Measurements from ENCODE around the gene NUTM2B. TPM values are rescaled to one million over a fixed set of nuclear protein-coding genes. Genes with fewer than 3 reads are reported as not detected.
A peak's percentile ranks its signal among the peaks of the same experiment; 100 is the strongest.
"Not testable (repeated sequence)": the region's sequence is repeated elsewhere in the genome, so short reads cannot be mapped to it uniquely, and the experiment has no call there.

Gene NUTM2B
- total RNA-seq, 1 experiment from 2014 or later = 0.83 TPM

DNA sequence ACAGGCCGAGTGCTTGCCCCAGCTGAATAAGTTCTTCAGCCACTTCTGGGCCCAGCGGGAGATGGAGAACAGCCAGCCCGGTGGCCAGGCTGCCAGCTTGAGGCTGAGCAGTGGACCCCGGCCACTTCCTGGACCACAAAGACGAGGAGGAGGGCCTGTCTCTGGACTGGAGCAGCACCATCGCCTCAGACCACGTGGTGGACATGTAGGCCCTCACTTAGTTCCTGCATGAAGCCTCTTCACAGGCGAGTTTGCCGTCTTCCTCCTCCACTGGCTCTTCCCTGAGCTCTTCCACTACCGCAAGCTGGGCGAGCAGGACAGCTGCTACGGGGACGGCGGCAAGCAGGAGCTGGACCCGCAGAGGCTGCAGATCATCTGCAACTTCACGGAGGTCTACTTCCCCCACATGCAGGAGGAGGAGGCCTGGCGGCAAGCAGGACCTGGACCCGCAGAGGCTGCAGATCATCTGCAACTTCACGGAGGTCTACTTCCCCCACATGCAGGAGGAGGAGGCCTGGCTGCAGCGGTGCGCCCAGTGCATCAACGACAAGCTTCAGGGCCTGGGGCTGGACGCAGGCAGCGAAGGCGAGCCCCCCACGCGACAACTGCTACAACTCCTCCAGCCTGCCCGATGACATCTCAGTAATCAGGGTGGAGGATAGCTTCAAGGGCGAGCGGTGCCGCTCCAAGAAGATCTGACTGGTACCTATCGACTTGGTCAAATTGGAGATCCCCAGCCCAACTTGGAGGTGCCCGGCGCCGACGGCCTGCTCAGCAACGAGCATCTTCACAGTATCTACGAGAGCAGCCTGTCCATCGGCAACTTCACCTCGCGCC is 18.9 kb upstream of the NUTM2B start:
- H4K20me1 ChIP-seq (ENCODE audit: insufficient read depth); CTCF ChIA-PET; H3K36me3 ChIP-seq (ENCODE audit: low read depth); POLR2A ChIA-PET (ENCODE audit: unreplicated experiment); H3K9me3 ChIP-seq (ENCODE audit: insufficient read depth, low read depth); H3K27ac ChIP-seq; H3K4me2 ChIP-seq; H2AFZ ChIP-seq; H3K4me3 ChIP-seq; H3K9me2 ChIP-seq (ENCODE audit: insufficient read depth); DNase-seq; H3F3A ChIP-seq (ENCODE audit: insufficient read depth, low read depth); intact Hi-C loops (cut with micrococcal nuclease; ENCODE audit: unreplicated experiment); BruUV-seq (replicated peaks); H3K79me2 ChIP-seq (ENCODE audit: low read depth); H3K27me3 ChIP-seq (ENCODE audit: insufficient read depth, low read depth); H3K4me1 ChIP-seq (replicated peaks; ENCODE audit: insufficient read depth): not testable (repeated sequence)

DNA sequence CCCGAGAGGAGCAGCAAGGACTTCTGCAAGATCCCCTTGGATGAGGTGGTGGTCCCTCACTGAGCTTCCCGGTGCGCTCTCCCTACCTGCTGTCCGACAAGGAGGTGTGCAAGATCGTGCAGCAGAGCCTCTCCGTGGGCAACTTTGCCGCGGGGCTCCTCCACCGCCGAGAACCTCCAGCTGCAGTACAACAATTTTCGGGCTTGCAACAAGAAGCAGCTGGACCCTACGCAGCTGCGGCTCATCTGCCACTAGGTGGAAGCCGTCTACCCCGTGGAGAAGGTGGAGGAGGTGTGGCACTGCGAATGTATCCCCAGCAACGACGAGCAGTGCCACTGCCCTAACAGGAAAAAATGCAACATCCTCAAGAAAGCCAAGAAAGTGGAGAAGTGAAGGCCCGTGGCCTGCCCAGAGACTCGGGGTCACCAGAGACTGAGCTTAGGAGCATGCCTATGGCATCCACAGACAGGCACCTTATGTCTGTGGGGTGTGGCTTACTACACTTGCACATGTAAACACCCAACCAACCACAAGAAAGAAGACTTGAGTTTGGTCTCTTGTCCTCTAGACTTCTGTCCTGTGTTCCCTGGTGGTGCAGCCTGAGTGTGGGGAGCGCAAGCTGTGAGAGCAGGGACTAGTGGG is 17.9 kb upstream of the NUTM2B start:
- H3K79me2 ChIP-seq (ENCODE audit: low read depth); H3K27me3 ChIP-seq (ENCODE audit: insufficient read depth, low read depth); CTCF ChIA-PET; BruUV-seq (replicated peaks); H3K4me3 ChIP-seq; H3K4me2 ChIP-seq; H3K4me1 ChIP-seq (replicated peaks; ENCODE audit: insufficient read depth); H3K9me2 ChIP-seq (ENCODE audit: insufficient read depth); H3K27ac ChIP-seq; H3K36me3 ChIP-seq (ENCODE audit: low read depth); POLR2A ChIA-PET (ENCODE audit: unreplicated experiment); H2AFZ ChIP-seq; intact Hi-C loops (cut with micrococcal nuclease; ENCODE audit: unreplicated experiment); H4K20me1 ChIP-seq (ENCODE audit: insufficient read depth); H3F3A ChIP-seq (ENCODE audit: insufficient read depth, low read depth); H3K9me3 ChIP-seq (ENCODE audit: insufficient read depth, low read depth): not testable (repeated sequence)
- DNase-seq = peak; percentile 22 to 64

DNA sequence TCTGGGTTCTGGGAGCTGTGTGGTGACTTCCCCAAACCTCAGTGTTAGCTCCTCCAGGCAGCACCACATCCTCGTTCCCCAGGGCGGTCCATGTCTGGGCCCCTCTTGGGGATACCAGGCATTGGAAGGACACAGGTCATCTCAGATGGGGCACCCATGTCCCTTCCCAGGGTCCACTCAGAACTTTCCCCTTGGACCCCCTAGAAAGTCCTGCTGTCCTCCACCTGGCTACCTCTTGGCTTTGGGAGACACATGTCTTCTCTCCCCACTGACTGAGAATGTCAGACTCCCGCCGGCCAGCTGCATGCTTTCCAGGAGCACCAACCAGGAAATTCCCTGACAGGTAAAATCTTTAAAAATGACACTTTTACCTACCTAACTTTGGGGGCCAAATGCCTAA is 16.4 kb upstream of the NUTM2B start:
- H3K9me3 ChIP-seq (ENCODE audit: insufficient read depth, low read depth); H3K4me2 ChIP-seq; H2AFZ ChIP-seq; H3K9me2 ChIP-seq (ENCODE audit: insufficient read depth); H4K20me1 ChIP-seq (ENCODE audit: insufficient read depth); CTCF ChIA-PET; H3K36me3 ChIP-seq (ENCODE audit: low read depth); DNase-seq; H3K4me1 ChIP-seq (replicated peaks; ENCODE audit: insufficient read depth); intact Hi-C loops (cut with micrococcal nuclease; ENCODE audit: unreplicated experiment); H3K27ac ChIP-seq; H3K4me3 ChIP-seq; H3F3A ChIP-seq (ENCODE audit: insufficient read depth, low read depth); H3K79me2 ChIP-seq (ENCODE audit: low read depth); POLR2A ChIA-PET (ENCODE audit: unreplicated experiment); H3K27me3 ChIP-seq (ENCODE audit: insufficient read depth, low read depth); BruUV-seq (replicated peaks): not testable (repeated sequence)

DNA sequence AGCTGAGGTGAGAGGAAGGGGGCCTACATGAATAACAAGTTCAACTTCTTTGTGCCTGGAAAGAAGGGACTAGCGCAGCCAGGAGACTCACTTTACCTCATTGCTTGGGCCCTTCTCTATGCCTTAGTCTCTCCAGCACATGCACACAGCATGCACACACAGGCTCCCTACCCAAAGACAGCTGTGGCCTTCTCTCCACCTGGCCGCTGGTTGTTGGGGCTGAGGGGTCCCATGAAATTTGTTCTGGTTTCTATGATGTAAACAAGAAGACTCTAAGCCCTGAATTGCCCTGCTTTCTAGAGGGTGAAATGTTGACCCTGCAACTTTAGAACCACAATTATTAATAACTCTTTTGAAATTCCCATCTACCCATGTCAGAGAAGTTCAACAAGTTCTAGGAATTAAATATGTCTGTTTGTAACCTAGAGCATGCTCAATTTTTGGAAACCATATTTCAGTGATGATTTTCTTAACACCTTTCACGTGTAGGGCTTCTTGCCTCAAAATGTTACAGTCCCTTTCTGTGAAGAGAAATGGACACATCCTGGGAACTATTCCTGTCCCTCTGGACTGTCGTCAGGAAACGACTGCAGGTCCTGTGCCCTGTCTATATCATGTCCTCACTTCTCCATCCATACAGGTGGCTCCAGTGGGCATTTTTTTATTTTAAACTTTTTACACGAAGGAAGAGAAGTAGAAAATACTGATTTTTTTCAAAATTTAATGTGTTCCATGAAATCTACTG is 15.4 kb upstream of the NUTM2B start:
- intact Hi-C loops (cut with micrococcal nuclease; ENCODE audit: unreplicated experiment); BruUV-seq (replicated peaks); H3K36me3 ChIP-seq (ENCODE audit: low read depth); H3K9me2 ChIP-seq (ENCODE audit: insufficient read depth); H3K4me3 ChIP-seq; H3K4me1 ChIP-seq (replicated peaks; ENCODE audit: insufficient read depth); H2AFZ ChIP-seq; CTCF ChIA-PET; DNase-seq; H3K27ac ChIP-seq; H3K4me2 ChIP-seq; H3K27me3 ChIP-seq (ENCODE audit: insufficient read depth, low read depth); POLR2A ChIA-PET (ENCODE audit: unreplicated experiment); H3K9me3 ChIP-seq (ENCODE audit: insufficient read depth, low read depth); H3F3A ChIP-seq (ENCODE audit: insufficient read depth, low read depth); H4K20me1 ChIP-seq (ENCODE audit: insufficient read depth); H3K79me2 ChIP-seq (ENCODE audit: low read depth): not testable (repeated sequence)

DNA sequence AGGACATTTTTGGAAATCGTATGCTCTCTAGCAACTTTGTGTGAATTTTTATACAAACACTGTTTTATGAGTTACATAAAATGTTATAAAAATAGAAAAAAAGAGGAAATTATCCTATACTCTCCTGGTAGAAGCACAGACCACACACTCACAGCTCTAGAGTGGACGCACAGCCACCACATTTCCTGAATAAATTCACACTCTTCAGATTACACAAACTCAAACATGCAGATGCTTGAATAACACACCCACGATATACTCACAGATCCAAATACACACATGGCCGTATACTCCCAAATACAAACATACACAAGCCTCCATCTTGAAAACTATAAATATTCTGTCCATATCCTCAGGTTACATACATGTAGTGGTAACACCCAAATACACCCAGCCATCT is 14.2 kb upstream of the NUTM2B start:
- CTCF ChIA-PET; H3K9me2 ChIP-seq (ENCODE audit: insufficient read depth): not testable (repeated sequence)

DNA sequence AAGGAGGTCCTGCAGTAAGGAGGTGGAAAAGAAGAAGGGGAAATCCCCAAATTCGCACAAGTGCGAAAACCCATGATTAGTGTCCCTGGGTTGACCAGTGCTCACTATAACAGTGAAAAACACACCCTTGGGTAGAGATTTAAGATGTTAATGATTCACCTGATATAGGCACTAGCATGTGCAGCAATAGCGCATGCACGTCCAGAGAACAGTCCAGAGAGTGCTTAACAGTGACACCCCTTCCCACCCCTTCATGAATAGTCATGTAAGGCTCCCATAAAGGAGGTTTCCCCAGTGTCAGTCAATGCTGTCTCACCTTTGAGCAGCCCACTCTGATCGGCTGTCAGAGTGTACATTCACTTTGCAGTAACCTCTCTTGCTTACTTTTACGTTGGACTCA is 6.4 kb upstream of the NUTM2B start:
- H3K4me3 ChIP-seq; H3K79me2 ChIP-seq (ENCODE audit: low read depth); POLR2A ChIA-PET (ENCODE audit: unreplicated experiment); DNase-seq; H4K20me1 ChIP-seq (ENCODE audit: insufficient read depth); H3K4me1 ChIP-seq (replicated peaks; ENCODE audit: insufficient read depth); H3K9me2 ChIP-seq (ENCODE audit: insufficient read depth); H3K27me3 ChIP-seq (ENCODE audit: insufficient read depth, low read depth); H3F3A ChIP-seq (ENCODE audit: insufficient read depth, low read depth); H3K27ac ChIP-seq; CTCF ChIA-PET; intact Hi-C loops (cut with micrococcal nuclease; ENCODE audit: unreplicated experiment); H3K9me3 ChIP-seq (ENCODE audit: insufficient read depth, low read depth); BruUV-seq (replicated peaks); H3K36me3 ChIP-seq (ENCODE audit: low read depth); H3K4me2 ChIP-seq; H2AFZ ChIP-seq: not testable (repeated sequence)

More for the DNA sequence above, 14.2 kb upstream of the NUTM2B start:
- BruUV-seq (replicated peaks); H3K4me2 ChIP-seq; H3F3A ChIP-seq (ENCODE audit: insufficient read depth, low read depth); H3K79me2 ChIP-seq (ENCODE audit: low read depth); H4K20me1 ChIP-seq (ENCODE audit: insufficient read depth); H3K27ac ChIP-seq; H2AFZ ChIP-seq; H3K9me3 ChIP-seq (ENCODE audit: insufficient read depth, low read depth); intact Hi-C loops (cut with micrococcal nuclease; ENCODE audit: unreplicated experiment); H3K4me1 ChIP-seq (replicated peaks; ENCODE audit: insufficient read depth); POLR2A ChIA-PET (ENCODE audit: unreplicated experiment); H3K36me3 ChIP-seq (ENCODE audit: low read depth); DNase-seq; H3K4me3 ChIP-seq; H3K27me3 ChIP-seq (ENCODE audit: insufficient read depth, low read depth): not testable (repeated sequence)

DNA sequence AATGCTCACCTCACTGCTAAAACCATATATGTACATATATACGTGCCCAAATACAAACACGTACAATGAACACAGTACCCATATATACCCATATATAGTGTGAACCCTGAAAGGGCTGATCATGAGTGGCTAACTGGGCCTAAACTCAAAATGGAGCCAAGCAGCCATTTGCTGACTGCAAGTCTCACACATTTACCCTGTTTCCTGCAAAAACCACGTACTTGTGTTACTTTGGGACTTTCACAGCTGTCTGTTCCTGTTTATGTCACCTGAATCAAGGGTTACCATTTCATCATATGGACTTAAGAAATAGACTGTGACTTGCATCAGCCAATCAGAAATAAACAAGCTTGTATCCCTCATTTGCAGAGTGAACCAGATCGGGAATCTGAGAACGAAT is 5.9 kb upstream of the NUTM2B start:
- H3K27me3 ChIP-seq (ENCODE audit: insufficient read depth, low read depth); intact Hi-C loops (cut with micrococcal nuclease; ENCODE audit: unreplicated experiment); H2AFZ ChIP-seq; BruUV-seq (replicated peaks); H3K4me3 ChIP-seq; DNase-seq; H3K79me2 ChIP-seq (ENCODE audit: low read depth); H3K36me3 ChIP-seq (ENCODE audit: low read depth); H3K9me2 ChIP-seq (ENCODE audit: insufficient read depth); H3K27ac ChIP-seq; H3K9me3 ChIP-seq (ENCODE audit: insufficient read depth, low read depth); H3F3A ChIP-seq (ENCODE audit: insufficient read depth, low read depth); H3K4me2 ChIP-seq; CTCF ChIA-PET; H3K4me1 ChIP-seq (replicated peaks; ENCODE audit: insufficient read depth); H4K20me1 ChIP-seq (ENCODE audit: insufficient read depth); POLR2A ChIA-PET (ENCODE audit: unreplicated experiment): not testable (repeated sequence)
